Natural killer cell treated with Interleukin-12 subunit alpha and Interleukin-12 subunit beta and Interleukin-15 and Interleukin-18, amount 100 ng/mL, for 72 hours (primary cell): ENCODE results near the gene GRM5. TPM values are rescaled to one million over a fixed set of nuclear protein-coding genes. Genes with fewer than 3 reads are reported as not detected.

Experiments
- ATAC-seq, 2 donors: fragments of 150-1000 bp; cut with Tn5 transposase in 1 of 2; sonication (Bioruptor Pico), chemical (Tn5 transposase) in 1 of 2; 2 replicates each; pipeline ENCODE4 v1.10.0; 2021
- DNase-seq: peaks from one replicate; pipeline ENCODE4 v3.0.0; 2022; ENCODE audit warnings: low spot score
- H3K27ac Mint-ChIP-seq, 2 donors: 1 replicate in 1 of 2; 2 replicates in 1 of 2; pipeline ENCODE4 v1.8.0; 2022; ENCODE audit warnings: mixed read lengths in 2 of 2, mild to moderate bottlenecking in 1 of 2, moderate library complexity in 1 of 2
- H3K27me3 Mint-ChIP-seq, 2 donors: 1 replicate in 1 of 2; 2 replicates in 1 of 2; pipeline ENCODE4 v1.8.0; 2022; ENCODE audit warnings: mixed read lengths in 2 of 2
- H3K36me3 Mint-ChIP-seq: one replicate; pipeline ENCODE4 v1.8.0; 2022; ENCODE audit warnings: mixed read lengths
- H3K4me1 Mint-ChIP-seq, 2 donors: 1 replicate in 1 of 2; 2 replicates in 1 of 2; pipeline ENCODE4 v1.8.0; 2022; ENCODE audit warnings: low read depth in 2 of 2, mixed read lengths in 2 of 2, mild to moderate bottlenecking in 1 of 2
- H3K4me3 Mint-ChIP-seq: one replicate; pipeline ENCODE4 v1.8.0; 2022; ENCODE audit warnings: mixed read lengths
- H3K9me3 Mint-ChIP-seq: 2 replicates; pipeline ENCODE4 v1.8.0; 2022; ENCODE audit warnings: mixed read lengths
- total RNA-seq, 2 donors: library from RNA; stranded (reverse); gene quantifications; one replicate each; pipeline ENCODE4 v1.2.3, GENCODE V29; 2022

Gene GRM5
- total RNA-seq, 2 donors from 2014 or later, result 0.11 TPM; not detected in 1

- ATAC-seq (no peak), DNase-seq (no peak)
- Mint-ChIP-seq H3K27ac (no peak overlapping the region), H3K4me1 (no peaks in the 10 kb centered on the region), H3K4me3 (no peak overlapping the region), H3K9me3 (no peaks in the 10 kb centered on the region), H3K36me3 (no peaks in the 10 kb centered on the region), H3K27me3 (peaks cover 0 to 4% of the 10 kb centered on the region in 2 donors)
Measured at GRCh38 chr11:88520391-88520790, 545.4 kb downstream of the GRM5 start.

GRCh38 chr11:88515002-88515401, 550.8 kb downstream of the GRM5 start:
- no peaks in the 10 kb centered on the region for H3K4me1 Mint-ChIP-seq
- no peaks in the 10 kb centered on the region for H3K36me3 Mint-ChIP-seq
- ATAC-seq, result no peak
- no peaks in the 10 kb centered on the region for H3K9me3 Mint-ChIP-seq
- no peak for DNase-seq
- no peak overlapping the region for H3K27ac Mint-ChIP-seq
- H3K4me3 Mint-ChIP-seq, result no peak overlapping the region
- peaks cover 15 to 36% of the 10 kb centered on the region in 2 donors for H3K27me3 Mint-ChIP-seq

GRCh38 chr11:88511006-88511405, 554.8 kb downstream of the GRM5 start:
- ATAC-seq (no peak), DNase-seq (no peak)
- Mint-ChIP-seq H3K27me3 (peaks cover 27 to 60% of the 10 kb centered on the region in 2 donors), H3K36me3 (peaks cover 9% of the 10 kb centered on the region), H3K4me3 (no peak overlapping the region), H3K9me3 (no peaks in the 10 kb centered on the region), H3K4me1 (peaks cover 14 to 16% of the 10 kb centered on the region in 2 donors), H3K27ac (peak overlapping the region in 1 of 2 donors; percentile 9)

- peaks cover 26 to 62% of the 10 kb centered on the region in 2 donors for H3K27me3 Mint-ChIP-seq
- peak; percentile 96 for ATAC-seq
- DNase-seq, result peak; percentile 73
- peak overlapping the region in 1 of 2 donors; percentile 38 for H3K27ac Mint-ChIP-seq
- peak overlapping the region; percentile 85 for H3K4me3 Mint-ChIP-seq
- H3K9me3 Mint-ChIP-seq, result no peaks in the 10 kb centered on the region
- peaks cover 14 to 16% of the 10 kb centered on the region in 2 donors for H3K4me1 Mint-ChIP-seq
- peaks cover 9% of the 10 kb centered on the region for H3K36me3 Mint-ChIP-seq
Measured at GRCh38 chr11:88508759-88509581, 556.8 kb downstream of the GRM5 start.

GRCh38 chr11:88508418-88508758, 557.4 kb downstream of the GRM5 start:
- Mint-ChIP-seq H3K4me1 (peaks cover 14 to 16% of the 10 kb centered on the region in 2 donors), H3K36me3 (peaks cover 9% of the 10 kb centered on the region), H3K27ac (no peak overlapping the region), H3K9me3 (no peaks in the 10 kb centered on the region), H3K4me3 (peak overlapping the region; percentile 85), H3K27me3 (peaks cover 26 to 60% of the 10 kb centered on the region in 2 donors)
- ATAC-seq (no peak), DNase-seq (no peak)

- DNase-seq (no peak), ATAC-seq (no peak)
- Mint-ChIP-seq H3K9me3 (no peaks in the 10 kb centered on the region), H3K36me3 (peaks cover 9% of the 10 kb centered on the region), H3K4me1 (peaks cover 14 to 16% of the 10 kb centered on the region in 2 donors), H3K27me3 (peaks cover 26 to 56% of the 10 kb centered on the region in 2 donors), H3K4me3 (peak overlapping the region; percentile 85), H3K27ac (no peak overlapping the region)
Measured at GRCh38 chr11:88507771-88508417, 557.9 kb downstream of the GRM5 start.

- Mint-ChIP-seq H3K4me1 (no peaks in the 10 kb centered on the region), H3K36me3 (peaks cover 6% of the 10 kb centered on the region), H3K9me3 (no peaks in the 10 kb centered on the region), H3K27ac (no peak overlapping the region), H3K27me3 (peaks cover 11 to 16% of the 10 kb centered on the region in 2 donors), H3K4me3 (no peak overlapping the region)
- ATAC-seq (no peak), DNase-seq (no peak)
Measured at GRCh38 chr11:88501541-88501940, 564.2 kb downstream of the GRM5 start.

- no peaks in the 10 kb centered on the region for H3K4me1 Mint-ChIP-seq
- no peak for ATAC-seq
- H3K36me3 Mint-ChIP-seq, result peaks cover 2% of the 10 kb centered on the region
Measured at GRCh38 chr11:88495836-88496235, 569.9 kb downstream of the GRM5 start.

GRCh38 chr11:88494848-88495247, 570.9 kb downstream of the GRM5 start:
- no peak overlapping the region for H3K4me3 Mint-ChIP-seq
- ATAC-seq (no peak), DNase-seq (no peak)
- H3K36me3 Mint-ChIP-seq, result no peaks in the 10 kb centered on the region
- H3K27ac Mint-ChIP-seq, result no peak overlapping the region
- peaks cover 3 to 4% of the 10 kb centered on the region in 2 donors for H3K27me3 Mint-ChIP-seq
- no peaks in the 10 kb centered on the region for H3K4me1 Mint-ChIP-seq
- no peaks in the 10 kb centered on the region for H3K9me3 Mint-ChIP-seq

More at GRCh38 chr11:88495836-88496235, 569.9 kb downstream of the GRM5 start:
- peaks cover 4 to 5% of the 10 kb centered on the region in 2 donors for H3K27me3 Mint-ChIP-seq
- DNase-seq, result no peak
- H3K4me3 Mint-ChIP-seq, result no peak overlapping the region
- no peaks in the 10 kb centered on the region for H3K9me3 Mint-ChIP-seq
- no peak overlapping the region for H3K27ac Mint-ChIP-seq

GRCh38 chr11:88491674-88492073, 574.1 kb downstream of the GRM5 start:
- H3K36me3 Mint-ChIP-seq, result no peaks in the 10 kb centered on the region

GRCh38 chr11:88489030-88489429, 576.8 kb downstream of the GRM5 start:
- H3K4me3 Mint-ChIP-seq, result no peak overlapping the region
- ATAC-seq, result no peak

More at GRCh38 chr11:88491674-88492073, 574.1 kb downstream of the GRM5 start:
- ATAC-seq (no peak), DNase-seq (no peak)
- H3K4me1 Mint-ChIP-seq, result peaks cover 0 to 15% of the 10 kb centered on the region in 2 donors
- H3K27me3 Mint-ChIP-seq, result peaks cover 0 to 6% of the 10 kb centered on the region in 2 donors
- no peak overlapping the region for H3K4me3 Mint-ChIP-seq
- no peak overlapping the region for H3K27ac Mint-ChIP-seq
- H3K9me3 Mint-ChIP-seq, result no peaks in the 10 kb centered on the region

GRCh38 chr11:88487646-88488045, 578.1 kb downstream of the GRM5 start:
- Mint-ChIP-seq H3K9me3 (peaks cover 4% of the 10 kb centered on the region), H3K27me3 (peaks cover 0 to 6% of the 10 kb centered on the region in 2 donors), H3K36me3 (peaks cover 4% of the 10 kb centered on the region), H3K4me3 (no peak overlapping the region), H3K4me1 (peaks cover 14 to 26% of the 10 kb centered on the region in 2 donors), H3K27ac (peak overlapping the region in 1 of 2 donors; percentile 79)
- ATAC-seq (no peak), DNase-seq (no peak)

More at GRCh38 chr11:88489030-88489429, 576.8 kb downstream of the GRM5 start:
- peaks cover 4% of the 10 kb centered on the region for H3K36me3 Mint-ChIP-seq
- peaks cover 14 to 26% of the 10 kb centered on the region in 2 donors for H3K4me1 Mint-ChIP-seq
- H3K27ac Mint-ChIP-seq, result peak overlapping the region in 1 of 2 donors; percentile 79
- peaks cover 4% of the 10 kb centered on the region for H3K9me3 Mint-ChIP-seq
- DNase-seq, result no peak
- peaks cover 0 to 6% of the 10 kb centered on the region in 2 donors for H3K27me3 Mint-ChIP-seq

GRCh38 chr11:88484873-88485621, 580.7 kb downstream of the GRM5 start:
- Mint-ChIP-seq H3K4me1 (peaks cover 14 to 26% of the 10 kb centered on the region in 2 donors), H3K4me3 (no peak overlapping the region), H3K27me3 (peaks cover 0 to 4% of the 10 kb centered on the region in 2 donors), H3K9me3 (peaks cover 4% of the 10 kb centered on the region), H3K36me3 (peaks cover 4% of the 10 kb centered on the region), H3K27ac (peak overlapping the region in 1 of 2 donors; percentile 11)
- DNase-seq (no peak), ATAC-seq (peak; percentile 78 to 80)
